HG02852 (cell line): ENCODE measurements around the gene CDK14.

Experiments
- ATAC-seq: cut with Tn5 transposase; IDR thresholded peaks from one replicate; pipeline ENCODE4 v1.9.1; 2021; ENCODE audit warnings: mild to moderate bottlenecking, moderate library complexity; ENCODE audit not compliant: unreplicated experiment

The CDK14 gene

DNA sequence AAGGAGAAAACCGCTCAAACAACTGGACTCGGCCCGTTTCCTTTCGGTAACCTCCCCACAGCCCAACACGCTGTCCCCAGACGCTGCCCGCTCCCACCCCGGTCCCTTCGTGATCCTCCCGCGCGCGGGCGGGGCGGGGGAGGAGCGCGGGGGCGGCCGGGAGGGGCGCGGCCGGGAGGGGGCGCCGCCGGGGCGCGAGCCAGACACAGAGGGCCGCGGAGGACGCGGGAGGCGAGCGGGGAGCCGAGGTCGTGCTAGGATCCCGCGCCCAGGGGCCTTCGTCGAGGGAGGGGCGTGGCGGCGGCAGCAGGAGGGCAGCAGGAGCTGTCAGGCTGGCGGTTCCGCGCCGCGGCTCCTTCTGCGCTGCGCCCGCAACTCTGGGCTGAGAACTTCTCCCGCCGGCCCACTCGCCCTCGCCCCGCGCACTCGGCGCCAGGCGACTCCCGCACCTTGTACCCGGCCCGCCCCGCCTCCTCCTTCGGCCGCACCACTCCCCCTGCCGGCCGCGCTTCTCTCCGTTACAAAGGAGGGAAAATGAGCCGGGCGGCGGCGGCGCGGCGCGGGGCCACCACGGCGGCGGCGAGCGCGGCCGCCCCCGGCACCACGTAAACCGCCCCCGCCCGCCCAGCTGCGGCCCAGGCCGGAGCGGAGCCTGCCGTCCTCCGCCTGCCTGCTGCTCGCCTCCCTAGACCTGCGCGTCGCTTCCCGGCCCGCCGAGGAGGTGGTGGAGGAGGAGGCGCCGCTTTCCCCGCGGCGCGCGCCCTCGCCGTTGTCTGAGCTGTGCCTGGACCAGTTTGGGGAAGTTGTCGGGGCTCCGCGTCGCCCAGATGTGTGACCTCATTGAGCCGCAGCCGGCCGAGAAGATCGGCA lies at the start of gene CDK14:
Gene CDK14, plus strand, starts transcription at position 521 of the 870 bp plus-strand sequence. Its CDS starts 307 bp downstream, at position 828.
- ATAC-seq = peak; percentile 56

DNA sequence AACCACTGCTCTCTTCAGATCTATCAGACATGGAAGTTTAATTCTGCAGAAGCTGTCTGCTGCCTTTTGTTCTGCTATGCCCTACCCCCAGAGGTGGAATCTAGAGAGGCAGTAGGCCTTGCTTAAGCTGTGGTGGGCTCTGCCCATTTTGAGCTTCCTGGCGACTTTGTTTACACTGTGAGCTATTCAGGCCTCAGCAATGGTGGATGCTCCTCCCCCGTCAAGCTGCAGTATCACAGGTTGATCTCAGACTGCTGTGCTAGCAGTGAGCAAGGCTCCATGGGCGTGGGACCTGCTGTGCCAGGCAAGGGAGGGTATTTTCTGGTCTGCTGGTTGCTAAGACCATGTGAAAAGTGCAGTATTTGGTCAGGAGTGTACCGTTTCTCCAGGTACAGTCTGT lies 45.1 kb upstream of the CDK14 start:
- ATAC-seq = no peak

DNA sequence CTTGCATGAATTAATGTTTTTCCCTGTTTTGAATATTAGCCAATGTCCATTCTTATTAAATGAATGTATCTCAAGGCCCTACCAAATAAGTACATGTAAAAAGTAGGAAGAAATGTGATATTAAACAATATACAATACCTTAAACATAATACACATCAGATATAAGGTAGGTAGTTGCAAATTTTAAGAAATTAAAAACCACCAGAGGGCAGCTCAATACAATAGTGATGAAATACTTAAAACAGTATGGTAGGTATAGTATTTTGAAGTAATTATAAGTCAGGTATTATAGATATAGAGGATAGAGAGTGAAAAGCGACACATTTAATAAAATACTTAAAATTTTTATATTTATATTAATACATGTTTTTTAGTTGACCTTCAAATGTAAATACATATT lies 43.6 kb upstream of the CDK14 start:
- ATAC-seq = no peak

DNA sequence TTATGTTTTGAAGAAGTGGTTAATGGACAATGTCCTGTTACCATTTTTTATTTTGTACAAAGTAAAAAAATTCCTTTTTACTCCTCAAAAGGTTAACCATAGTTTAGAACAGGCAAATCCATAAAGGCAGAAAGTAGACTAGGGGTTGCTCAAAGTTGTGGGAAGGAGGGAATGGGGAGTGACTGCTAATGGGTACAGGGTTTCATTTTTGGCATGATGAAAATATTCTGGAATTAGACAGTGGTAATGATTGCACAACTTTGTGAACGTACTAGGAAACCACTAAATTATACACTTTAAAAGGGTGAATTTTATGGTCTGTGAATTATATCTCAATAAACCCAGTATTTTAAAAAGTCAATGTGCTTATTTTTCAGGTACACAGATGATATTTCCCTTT lies 35.4 kb upstream of the CDK14 start:
- no peak for ATAC-seq

DNA sequence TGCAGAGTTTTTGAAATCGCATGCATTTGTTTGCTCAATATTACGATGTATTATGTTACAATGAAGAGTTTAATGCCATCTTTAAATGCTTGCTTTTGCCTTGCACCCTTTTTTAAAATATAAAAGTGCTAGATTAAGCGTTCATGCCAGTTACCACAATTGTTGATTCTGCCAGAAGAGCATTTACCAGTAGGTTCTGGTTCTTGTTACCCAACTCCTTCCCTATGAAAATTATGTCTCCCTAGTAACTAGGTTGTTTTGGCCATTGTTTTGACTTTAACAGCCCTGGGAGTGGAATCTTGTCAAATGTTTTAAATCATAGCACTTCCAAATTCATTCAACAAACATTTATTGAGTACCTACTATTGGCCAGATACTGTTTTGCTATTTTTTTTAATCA lies 32.8 kb upstream of the CDK14 start:
- no peak for ATAC-seq

DNA sequence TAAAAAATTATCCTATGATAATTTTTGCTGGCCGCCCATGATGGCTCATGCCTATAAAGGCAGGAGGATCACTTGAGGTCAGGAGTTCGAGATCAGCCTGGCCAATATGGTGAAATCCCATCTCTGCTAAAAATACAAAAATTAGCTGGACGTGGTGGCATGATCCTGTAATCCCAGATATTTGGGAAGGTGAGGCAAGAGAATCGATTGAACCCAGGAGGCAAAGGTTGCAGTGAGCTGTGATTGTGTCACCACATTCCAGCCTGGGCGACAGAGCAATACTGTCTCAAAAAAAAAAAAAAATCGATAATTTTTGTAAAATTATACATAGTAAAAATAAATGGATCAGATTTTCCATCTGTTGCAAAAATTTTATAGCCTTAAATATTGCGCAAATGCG lies 31.7 kb upstream of the CDK14 start:
- no peak for ATAC-seq

DNA sequence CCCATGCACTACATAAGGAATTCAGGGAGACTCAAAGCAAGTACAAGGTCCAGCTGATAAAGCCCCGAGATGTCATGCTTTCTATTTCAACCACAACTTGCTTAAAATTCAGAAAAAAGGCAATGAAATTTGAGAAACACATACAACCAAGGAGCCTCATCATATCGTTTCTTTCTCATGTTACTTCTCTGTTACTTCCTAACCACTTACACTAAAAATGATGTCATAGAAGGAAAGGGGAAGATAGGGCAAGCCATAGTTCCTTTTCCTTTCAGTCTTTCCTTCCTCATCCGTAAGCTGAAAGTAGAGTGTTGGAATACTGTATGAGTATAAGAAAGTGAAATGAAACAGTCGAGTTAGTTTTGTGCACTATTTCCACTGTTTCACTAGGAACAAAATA lies 27.9 kb upstream of the CDK14 start:
- ATAC-seq = no peak

DNA sequence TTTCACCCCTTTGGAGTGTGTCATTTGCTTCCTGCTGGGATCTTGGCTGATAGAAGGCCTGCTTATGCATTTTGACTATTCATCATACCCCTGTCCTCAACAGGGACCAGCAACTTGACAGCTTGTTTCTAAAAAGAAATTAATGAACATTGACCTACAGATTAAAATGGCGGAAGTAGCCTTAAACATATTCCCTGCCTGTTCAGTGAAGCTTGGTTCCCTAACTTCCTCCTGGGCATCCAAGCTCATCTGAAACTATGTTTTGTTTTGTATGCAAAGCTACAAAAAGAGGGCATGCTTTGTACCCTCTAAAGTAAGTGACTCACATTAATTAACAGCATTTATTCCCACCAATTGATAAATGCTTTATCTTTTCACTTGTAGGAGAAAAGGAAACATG lies 26.8 kb upstream of the CDK14 start:
- no peak for ATAC-seq

DNA sequence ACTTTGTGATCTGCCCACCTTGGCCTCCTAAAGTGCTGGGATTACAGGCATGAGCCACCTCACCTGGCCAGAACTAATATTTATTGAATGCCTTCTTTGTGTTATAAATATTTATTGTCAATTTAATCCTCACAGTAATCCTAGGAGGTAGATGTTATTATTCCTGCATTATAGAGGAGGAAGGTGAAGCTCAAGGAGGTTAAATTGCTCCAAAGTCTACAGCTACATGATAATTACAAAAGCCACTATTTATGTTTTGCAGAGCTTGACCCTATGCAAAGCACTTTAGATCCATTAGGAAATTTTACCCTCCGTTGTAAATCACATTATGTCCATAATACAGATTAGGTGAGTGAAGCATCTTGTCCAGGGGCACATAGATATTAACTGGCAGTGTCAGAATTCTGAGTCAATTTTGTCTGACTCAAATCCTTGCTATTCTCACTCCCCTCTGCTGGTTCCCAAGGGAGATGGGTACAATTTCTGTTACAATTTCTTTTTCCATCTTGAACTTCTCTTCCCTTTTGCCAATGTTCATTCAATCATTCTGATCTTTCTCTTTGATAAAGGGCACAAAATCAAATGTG lies 25.7 kb upstream of the CDK14 start:
- ATAC-seq = no peak

DNA sequence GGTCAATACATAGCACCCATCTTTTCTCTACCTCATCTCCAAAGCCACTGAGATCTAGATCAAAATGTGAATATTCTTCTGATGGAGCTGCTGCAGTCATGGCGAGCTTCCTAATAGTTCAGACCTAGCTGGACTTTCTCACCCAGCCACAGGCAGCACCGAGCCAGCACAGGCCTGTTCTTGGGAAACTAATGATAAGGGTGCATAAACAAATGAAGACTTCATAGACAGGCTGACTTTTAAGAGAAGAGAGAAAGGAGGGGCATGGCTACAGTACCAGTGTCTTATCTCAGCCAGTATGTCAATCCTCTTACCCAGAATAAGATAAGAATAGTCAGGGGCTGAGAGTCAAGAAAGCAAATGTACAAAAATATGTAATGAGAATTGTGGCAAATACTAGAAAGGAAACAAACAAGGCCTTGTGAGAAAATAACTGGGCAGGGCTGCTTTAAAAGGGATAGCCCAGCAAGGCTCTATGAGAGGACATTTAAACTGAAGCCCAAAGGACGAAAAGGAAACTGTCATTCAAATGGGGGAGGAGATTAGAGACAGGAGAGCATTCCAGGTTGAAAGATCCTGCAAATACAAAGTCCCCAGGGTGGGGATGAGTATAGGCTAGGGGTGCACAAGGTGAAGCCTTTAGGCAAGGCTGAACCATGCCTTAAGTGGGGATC lies 21.8 kb upstream of the CDK14 start:
- no peak for ATAC-seq

DNA sequence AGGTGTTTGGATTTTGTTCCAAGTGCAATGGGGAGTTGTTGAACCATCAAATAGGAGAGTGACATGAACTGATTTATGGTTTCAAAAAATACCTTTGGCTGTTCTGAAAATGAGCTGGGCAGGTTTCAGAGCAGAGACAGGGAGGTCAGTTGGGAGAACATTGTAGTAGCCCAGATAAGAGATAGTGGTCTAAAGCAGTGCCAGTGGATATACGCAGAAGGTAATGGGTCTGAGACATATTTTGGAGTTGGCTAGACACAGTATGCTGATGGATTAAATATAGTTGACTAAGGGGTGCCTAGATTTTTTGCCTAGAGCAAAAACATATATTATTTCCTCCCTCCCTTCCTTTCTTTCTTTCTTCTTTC lies 21.3 kb upstream of the CDK14 start:
- no peak for ATAC-seq

DNA sequence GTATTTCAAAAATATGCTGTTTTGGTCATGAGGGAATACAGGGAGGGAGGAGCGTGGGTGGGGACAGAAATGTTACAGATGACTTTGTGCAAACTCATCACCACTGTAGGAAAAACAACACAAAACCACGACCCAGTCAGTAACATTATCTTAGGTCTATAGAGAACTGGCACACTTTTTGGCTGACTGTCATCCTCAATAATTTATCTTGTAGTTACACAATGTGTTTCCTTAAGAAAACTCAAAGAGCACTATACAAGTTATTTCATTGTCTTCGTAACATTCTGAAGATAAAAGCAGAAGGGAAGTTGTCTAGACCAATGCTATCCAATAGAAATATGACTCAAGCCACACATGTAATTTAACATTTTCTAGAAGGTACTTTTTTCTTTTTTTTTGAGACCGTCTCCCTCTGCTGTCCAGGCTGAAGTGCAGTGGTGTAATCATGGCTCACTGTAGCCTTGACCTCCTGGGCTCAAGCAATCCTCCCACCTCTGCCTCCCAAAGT lies 16.9 kb upstream of the CDK14 start:
- ATAC-seq = no peak

DNA sequence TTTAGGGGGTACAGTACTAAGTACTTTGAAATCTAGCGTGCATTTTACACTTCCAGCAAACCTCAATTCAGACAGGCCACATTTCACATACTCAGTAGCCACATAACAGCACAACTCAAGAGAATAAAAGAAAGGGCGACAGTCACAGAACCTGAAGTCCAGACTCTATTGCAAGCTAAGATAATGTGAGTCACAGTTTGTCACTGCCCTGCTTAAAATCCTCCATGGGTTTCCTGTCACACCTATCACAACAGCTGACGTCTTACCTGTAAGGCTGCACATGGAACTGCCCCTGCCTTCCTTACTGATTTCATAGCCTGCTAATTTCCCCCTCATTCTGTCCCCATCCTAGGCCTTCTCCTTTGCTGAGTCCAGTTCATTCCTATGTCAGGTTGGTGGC lies 16.1 kb upstream of the CDK14 start:
- ATAC-seq = no peak

DNA sequence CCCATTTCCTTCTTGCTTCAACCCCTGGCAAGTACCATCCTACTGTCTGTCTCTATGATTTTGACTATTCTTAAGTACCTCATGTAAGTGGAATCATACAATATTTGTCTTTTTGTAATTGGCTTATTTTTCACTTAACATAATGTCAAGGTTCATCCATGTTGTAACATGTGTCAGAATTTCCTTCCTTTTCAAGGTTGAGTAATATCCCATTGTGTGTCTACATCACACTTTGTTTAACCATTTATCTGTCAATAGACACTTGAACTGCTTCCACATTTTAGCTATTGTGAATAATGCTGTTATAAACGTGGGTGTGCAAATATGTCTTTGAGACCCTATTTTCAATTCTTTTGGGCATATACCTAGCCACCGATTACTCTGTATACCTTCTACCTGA lies 14.0 kb upstream of the CDK14 start:
- no peak for ATAC-seq

DNA sequence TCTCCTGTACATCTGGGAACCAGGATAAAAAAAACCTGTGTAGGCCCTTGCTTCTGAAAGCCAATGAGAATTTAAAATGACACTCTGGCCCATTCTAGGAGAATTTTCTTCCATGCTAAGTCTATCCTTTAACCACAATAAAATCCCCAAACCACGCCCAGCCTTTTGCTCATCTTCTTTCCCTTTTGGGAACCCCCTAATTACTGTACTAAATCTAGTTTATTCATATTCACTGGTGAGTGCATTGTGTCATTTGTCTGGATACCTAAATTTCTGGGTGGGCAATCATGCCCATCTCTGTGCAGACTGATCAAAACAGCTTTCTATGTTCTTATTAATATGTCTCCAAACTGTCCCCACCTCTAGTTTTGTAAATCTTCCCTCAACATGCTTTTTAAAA lies 11.7 kb upstream of the CDK14 start:
- no peak for ATAC-seq

DNA sequence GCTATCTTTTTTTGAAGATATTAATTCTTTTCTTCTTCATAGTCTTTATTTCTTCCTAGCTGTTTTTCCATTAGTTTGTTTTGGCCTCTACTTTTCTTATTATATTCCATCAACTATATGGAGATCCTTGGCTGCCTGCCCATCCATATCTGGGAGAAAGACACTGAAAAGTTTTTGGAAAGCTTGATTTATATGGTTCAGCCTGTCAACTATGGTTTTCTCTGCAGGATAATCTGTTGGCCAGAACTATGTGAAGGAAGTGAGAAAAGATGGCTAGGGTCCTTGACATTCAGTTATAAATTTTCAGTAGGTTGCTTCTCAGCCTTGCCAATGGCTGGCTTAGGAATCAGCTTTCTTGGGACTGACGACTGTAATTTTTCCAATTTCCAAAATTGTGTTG lies 10.0 kb upstream of the CDK14 start:
- no peak for ATAC-seq

DNA sequence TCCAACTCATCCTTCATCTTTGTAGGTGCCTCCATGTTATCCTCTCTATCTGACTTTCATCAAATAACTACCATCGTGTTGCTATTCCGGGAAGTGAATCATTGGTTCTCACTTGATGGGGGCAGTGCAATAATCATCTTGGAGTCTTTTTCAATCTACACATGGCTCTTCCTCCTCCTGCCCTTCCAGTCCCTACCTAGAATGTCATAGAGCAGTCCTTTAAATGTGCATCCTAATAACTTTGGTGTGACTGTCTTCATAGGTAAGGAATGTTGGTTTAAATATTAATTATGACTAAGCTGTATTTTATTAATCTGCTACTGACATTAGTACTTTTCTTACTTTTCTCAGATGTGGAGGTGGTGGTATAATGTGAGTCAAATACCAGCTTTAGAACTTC lies 8.4 kb upstream of the CDK14 start:
- no peak for ATAC-seq

DNA sequence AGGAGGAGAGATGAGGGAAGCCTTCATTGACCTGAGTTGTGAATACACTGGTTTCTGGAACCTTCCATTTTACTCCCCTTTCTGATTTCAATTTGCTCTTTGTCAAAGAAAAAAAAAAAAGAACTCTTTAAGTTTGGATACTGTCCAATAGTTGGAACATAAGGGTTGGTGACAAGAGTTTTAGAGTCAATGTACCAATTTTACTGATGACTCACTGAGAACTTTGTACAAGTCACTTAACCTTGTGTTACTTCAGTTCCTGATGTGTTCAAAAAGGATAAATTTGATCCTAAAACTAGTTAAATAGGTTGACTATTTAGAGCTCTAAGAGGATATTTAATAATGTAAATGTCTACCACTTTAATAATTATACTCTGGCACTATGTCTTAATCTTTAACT lies 4.1 kb upstream of the CDK14 start:
- no peak for ATAC-seq

DNA sequence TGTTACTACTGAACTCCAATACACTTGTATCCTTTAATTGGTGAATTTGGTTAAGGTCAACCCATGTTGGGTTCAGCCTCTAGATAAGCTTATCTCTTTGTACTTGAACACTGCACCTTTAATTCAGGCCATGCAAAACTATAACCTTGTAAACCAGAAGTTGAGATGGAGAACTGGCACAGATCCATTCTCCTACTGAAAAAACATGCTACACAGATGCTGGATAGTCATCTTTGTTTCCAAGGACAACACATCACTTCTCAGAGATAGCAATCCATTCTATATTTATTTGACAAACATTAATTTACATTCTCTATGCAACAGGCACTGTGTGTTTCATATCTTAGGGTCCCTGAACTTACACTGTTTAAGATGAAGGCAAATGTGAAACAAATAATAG lies 2.9 kb upstream of the CDK14 start:
- no peak for ATAC-seq

DNA sequence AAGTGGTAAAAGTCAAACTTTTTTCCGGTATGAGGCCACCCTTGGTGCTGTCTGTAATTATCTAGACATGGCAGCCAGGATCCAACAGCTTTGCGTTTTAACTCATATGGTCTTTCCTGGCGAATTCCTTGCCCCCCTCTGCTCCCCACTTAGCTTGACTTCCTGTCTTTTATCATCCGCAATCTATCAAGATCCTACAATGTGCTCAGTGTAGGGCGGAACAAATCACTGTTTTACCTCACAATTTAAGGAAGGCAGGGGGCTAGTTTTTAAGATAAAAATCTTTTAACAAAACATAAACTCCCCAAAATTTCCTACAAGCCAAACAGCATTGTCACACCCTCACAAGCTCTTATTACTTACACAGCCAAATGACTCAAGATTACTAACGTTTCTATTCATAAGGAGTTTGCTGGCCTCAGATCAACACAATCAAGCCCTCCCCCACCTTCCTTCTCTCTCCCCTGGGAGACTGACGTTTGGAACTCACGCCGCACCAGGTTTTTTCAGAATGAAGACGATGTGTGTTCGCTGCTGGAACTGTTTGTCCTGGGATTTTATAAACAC lies 1.3 kb upstream of the CDK14 start:
- no peak for ATAC-seq

DNA sequence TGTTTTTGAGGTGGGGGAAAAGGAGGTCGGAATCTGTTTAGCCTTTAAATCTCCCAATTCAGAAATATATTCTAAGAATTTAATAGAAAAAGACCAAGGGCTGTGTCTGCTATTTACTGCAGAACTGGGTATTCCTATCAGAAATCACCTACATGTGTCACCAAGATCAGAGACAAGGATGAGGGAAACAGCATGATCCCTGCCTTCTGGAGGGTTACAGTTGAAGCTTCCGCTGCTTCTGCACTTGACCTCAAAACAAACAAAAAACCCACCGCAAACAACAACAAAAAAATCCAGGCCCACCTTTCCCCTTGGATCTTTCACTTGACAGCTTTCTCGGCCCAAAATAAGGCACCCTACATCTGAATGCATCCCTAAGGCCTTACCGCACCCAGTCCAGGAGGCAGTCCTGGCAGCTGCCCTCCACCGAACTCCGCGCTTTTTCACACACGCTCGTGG lies 750 bp upstream of the CDK14 start:
- ATAC-seq = peak; percentile 8
